SH-SY5Y (cell line): ENCODE measurements around the gene GLS.

Source experiments
- GATA2 ChIP-seq: IDR thresholded peaks from 2 replicates; pipeline ENCODE4 v1.6.1; 2011; ENCODE audit warnings: mild to moderate bottlenecking, low read depth, low read length
- GATA3 ChIP-seq: IDR thresholded peaks from 2 replicates; pipeline ENCODE4 v1.6.1; 2011; ENCODE audit warnings: low read depth, mild to moderate bottlenecking, low read length, moderate library complexity

DNA sequence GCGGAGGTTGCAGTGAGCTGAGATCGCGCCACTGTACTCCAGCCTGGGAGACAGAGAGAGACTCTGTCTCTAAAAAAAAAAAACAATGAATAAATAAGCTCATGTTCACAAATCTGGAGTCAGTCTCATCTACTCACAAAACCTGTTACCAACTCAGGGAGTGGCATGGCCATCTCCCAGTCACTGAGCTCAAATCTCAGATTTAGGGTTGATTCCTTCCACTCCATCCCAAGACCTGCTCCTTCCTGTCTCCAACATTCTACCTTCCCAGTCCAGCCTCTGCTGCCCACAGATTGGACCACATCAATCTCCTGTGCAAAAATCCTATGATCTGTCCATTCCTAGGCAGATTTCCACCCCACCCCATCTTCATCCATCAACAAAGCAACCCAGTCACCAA lies 131.7 kb downstream of the GLS start:
- TF ChIP-seq GATA2 (no peak), GATA3 (no peak)
